ENCODE results near the gene THRSP. TPM values are rescaled to one million over a fixed set of nuclear protein-coding genes. Genes with fewer than 3 reads are reported as not detected.
"Not testable (repeated sequence)": the region's sequence is repeated elsewhere in the genome, so short reads cannot be mapped to it uniquely, and the experiment has no call there.

The THRSP gene
- total RNA-seq, 1 donor from 2014 or later, result not detected

- TF ChIP-seq CTCF (IDR thresholded peaks at IDR 0.05), result no peak
- peaks cover 10% of the 10 kb centered on the region for H3K36me3 Mint-ChIP-seq (ENCODE audit: unreplicated experiment)
- H3K9me3 Mint-ChIP-seq (ENCODE audit: unreplicated experiment), result no peaks in the 10 kb centered on the region
- no peak overlapping the region for H3K4me3 Mint-ChIP-seq (ENCODE audit: unreplicated experiment)
- no peaks in the 10 kb centered on the region for H3K27me3 Mint-ChIP-seq (ENCODE audit: unreplicated experiment)
- H3K4me1 Mint-ChIP-seq (ENCODE audit: unreplicated experiment), result peaks cover 26% of the 10 kb centered on the region
- H3K27ac Mint-ChIP-seq (ENCODE audit: unreplicated experiment), result peak overlapping the region; percentile 12
- DNase-seq (ENCODE audit: extremely low spot score, unreplicated experiment), result no peak
Observed at GRCh38 chr11:78074756-78075155, 11.1 kb downstream of the THRSP start.

DNA sequence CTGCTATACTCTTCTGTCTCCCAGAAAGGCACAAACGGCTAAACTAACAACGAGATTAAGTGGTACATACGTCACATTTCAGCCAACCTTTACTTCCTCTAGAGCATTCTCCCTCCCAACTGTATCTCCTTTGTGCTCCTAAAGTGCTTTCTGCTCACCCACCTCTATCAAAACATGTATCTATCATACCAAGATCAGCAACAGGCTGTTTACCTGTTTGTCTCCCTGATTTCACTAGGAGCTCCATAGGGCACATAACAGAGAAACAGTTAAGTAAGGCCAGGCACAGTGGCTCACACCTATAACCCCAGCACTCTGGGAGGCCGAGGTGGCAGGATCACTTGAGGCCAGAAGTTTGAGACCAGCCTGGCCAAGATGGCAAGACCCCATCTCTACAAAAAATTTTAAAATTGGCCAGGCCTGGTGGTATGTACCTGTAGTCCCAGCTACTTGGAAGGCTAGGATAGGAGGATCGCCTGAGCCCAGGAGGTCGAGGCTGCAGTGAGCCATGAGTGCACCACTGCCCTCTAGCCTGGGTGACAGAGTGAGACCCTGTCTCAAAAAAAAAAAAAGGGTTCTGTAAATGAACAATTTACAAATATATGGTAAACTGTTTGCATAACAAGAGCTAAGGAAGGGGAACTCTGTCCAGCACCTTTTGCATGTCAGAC is 13.2 kb downstream of the THRSP start:
- no peak overlapping the region for H3K4me3 Mint-ChIP-seq (ENCODE audit: unreplicated experiment)
- peaks cover 31% of the 10 kb centered on the region for H3K4me1 Mint-ChIP-seq (ENCODE audit: unreplicated experiment)
- no peak for TF ChIP-seq CTCF (IDR thresholded peaks at IDR 0.05)
- no peak for DNase-seq (ENCODE audit: extremely low spot score, unreplicated experiment)
- H3K36me3 Mint-ChIP-seq (ENCODE audit: unreplicated experiment), result peaks cover 9% of the 10 kb centered on the region
- H3K9me3 Mint-ChIP-seq (ENCODE audit: unreplicated experiment), result no peaks in the 10 kb centered on the region
- no peak overlapping the region for H3K27ac Mint-ChIP-seq (ENCODE audit: unreplicated experiment)
- no peaks in the 10 kb centered on the region for H3K27me3 Mint-ChIP-seq (ENCODE audit: unreplicated experiment)

DNA sequence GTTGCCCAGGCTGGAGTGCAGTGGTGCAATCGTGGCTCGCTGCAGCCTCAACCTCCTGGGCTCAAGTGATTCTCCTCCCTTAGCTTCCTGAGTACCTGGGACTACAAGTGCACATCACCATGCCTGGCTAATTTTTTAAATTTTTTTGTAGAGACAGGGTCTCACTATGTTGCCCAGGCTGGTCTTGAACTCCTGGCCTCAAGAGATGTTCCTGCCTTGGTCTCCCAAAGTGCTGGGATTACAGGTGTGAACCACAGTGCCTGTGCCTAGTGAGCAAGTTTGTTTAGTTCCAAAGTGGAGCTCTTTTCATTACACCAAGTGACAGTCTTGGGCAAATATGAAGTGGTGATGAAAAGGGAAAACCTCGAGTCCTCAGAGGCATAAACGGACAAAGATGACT is 13.9 kb downstream of the THRSP start:
- peaks cover 31% of the 10 kb centered on the region for H3K4me1 Mint-ChIP-seq (ENCODE audit: unreplicated experiment)
- H3K4me3 Mint-ChIP-seq (ENCODE audit: unreplicated experiment), result peak overlapping the region; percentile 90
- H3K9me3 Mint-ChIP-seq (ENCODE audit: unreplicated experiment); H3K36me3 Mint-ChIP-seq (ENCODE audit: unreplicated experiment); H3K27me3 Mint-ChIP-seq (ENCODE audit: unreplicated experiment); DNase-seq (ENCODE audit: extremely low spot score, unreplicated experiment); H3K27ac Mint-ChIP-seq (ENCODE audit: unreplicated experiment): not testable (repeated sequence)

- no peak for TF ChIP-seq CTCF (IDR thresholded peaks at IDR 0.05)
Observed at GRCh38 chr11:78078218-78079167, 14.8 kb downstream of the THRSP start.

GRCh38 chr11:78079232-78080083 is 15.8 kb downstream of the THRSP start, which contains the start of gene NDUFC2:
TSS of gene NDUFC2 (minus strand) at chr11:78079862. CDS start at chr11:78079744, 118 bp downstream.
- Mint-ChIP-seq H3K4me1 (ENCODE audit: unreplicated experiment) (peaks cover 31% of the 10 kb centered on the region), H3K27me3 (ENCODE audit: unreplicated experiment) (no peaks in the 10 kb centered on the region), H3K27ac (ENCODE audit: unreplicated experiment) (peak within 1 kb of the TSS; percentile 98), H3K36me3 (ENCODE audit: unreplicated experiment) (peaks cover 5% of the 10 kb centered on the region), H3K9me3 (ENCODE audit: unreplicated experiment) (no peaks in the 10 kb centered on the region), H3K4me3 (ENCODE audit: unreplicated experiment) (peak within 1 kb of the TSS; percentile 90)
- TF ChIP-seq CTCF (IDR thresholded peaks at IDR 0.05), result no peak
- DNase-seq (ENCODE audit: extremely low spot score, unreplicated experiment), result peak; percentile 93

More at GRCh38 chr11:78078218-78079167, 14.8 kb downstream of the THRSP start:
- Mint-ChIP-seq H3K27ac (ENCODE audit: unreplicated experiment) (peak overlapping the region; percentile 98), H3K27me3 (ENCODE audit: unreplicated experiment) (no peaks in the 10 kb centered on the region), H3K4me3 (ENCODE audit: unreplicated experiment) (peak overlapping the region; percentile 90), H3K9me3 (ENCODE audit: unreplicated experiment) (no peaks in the 10 kb centered on the region), H3K36me3 (ENCODE audit: unreplicated experiment) (peaks cover 5% of the 10 kb centered on the region), H3K4me1 (ENCODE audit: unreplicated experiment) (peaks cover 31% of the 10 kb centered on the region)
- DNase-seq (ENCODE audit: extremely low spot score, unreplicated experiment), result no peak

Data from osteocyte (in vitro differentiated cells).